ENCODE results near the gene CACNA2D3. TPM values are rescaled to one million over a fixed set of nuclear protein-coding genes. Genes with fewer than 3 reads are reported as not detected.

Gene CACNA2D3
- total RNA-seq, 6 experiments from 2014 or later = 0.14 to 0.23 (median 0.19) TPM; not detected in 2

- no peak overlapping the region for H3K4me3 Mint-ChIP-seq
- H3K9me3 Mint-ChIP-seq = peaks cover 36% of the 10 kb centered on the region
- no peak for DNase-seq
- H3K4me1 Mint-ChIP-seq (ENCODE audit: low read depth) = no peaks in the 10 kb centered on the region
- H3K36me3 Mint-ChIP-seq (ENCODE audit: low read depth) = peaks cover 4% of the 10 kb centered on the region; the same call in 1 of the 2 replicates
- no peak overlapping the region for H3K27ac Mint-ChIP-seq
- TF ChIP-seq, protein P1, sequence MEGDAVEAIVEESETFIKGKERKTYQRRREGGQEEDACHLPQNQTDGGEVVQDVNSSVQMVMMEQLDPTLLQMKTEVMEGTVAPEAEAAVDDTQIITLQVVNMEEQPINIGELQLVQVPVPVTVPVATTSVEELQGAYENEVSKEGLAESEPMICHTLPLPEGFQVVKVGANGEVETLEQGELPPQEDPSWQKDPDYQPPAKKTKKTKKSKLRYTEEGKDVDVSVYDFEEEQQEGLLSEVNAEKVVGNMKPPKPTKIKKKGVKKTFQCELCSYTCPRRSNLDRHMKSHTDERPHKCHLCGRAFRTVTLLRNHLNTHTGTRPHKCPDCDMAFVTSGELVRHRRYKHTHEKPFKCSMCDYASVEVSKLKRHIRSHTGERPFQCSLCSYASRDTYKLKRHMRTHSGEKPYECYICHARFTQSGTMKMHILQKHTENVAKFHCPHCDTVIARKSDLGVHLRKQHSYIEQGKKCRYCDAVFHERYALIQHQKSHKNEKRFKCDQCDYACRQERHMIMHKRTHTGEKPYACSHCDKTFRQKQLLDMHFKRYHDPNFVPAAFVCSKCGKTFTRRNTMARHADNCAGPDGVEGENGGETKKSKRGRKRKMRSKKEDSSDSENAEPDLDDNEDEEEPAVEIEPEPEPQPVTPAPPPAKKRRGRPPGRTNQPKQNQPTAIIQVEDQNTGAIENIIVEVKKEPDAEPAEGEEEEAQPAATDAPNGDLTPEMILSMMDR (IDR thresholded peaks at IDR 0.05) = no peak
- H3K27me3 Mint-ChIP-seq (ENCODE audit: insufficient read depth) = peaks cover 2% of the 10 kb centered on the region; the same call in 1 of the 2 replicates
These were observed 268.2 kb downstream of the CACNA2D3 start for GRCh38 chr3:54390582-54390981.

DNA sequence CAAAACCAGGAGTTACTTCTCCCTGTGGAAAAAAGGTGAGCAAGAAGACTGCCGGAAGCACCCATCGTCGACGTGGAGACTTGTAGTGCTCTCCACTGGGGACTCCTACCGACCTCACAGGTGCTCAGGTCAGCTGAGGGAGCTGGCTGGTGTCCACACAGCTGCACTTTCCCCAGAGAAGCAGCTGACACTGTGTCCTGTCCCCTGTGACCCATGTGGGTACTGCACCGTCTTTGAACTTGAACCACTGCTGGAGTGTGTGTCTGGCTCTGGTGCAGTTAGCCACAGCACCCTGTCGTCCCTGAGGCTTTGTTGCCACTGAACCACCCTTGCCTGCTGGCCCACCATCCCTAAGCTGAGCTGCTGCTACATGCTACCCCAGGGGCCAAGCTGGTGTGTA lies 270.8 kb downstream of the CACNA2D3 start:
- H3K9me3 Mint-ChIP-seq = peaks cover 17% of the 10 kb centered on the region
- H3K27ac Mint-ChIP-seq = no peak overlapping the region
- peaks cover 2% of the 10 kb centered on the region; the same call in 1 of the 2 replicates for H3K27me3 Mint-ChIP-seq (ENCODE audit: insufficient read depth)
- TF ChIP-seq, protein P1 (IDR thresholded peaks at IDR 0.05) = no peak
- no peak overlapping the region for H3K4me3 Mint-ChIP-seq
- peaks cover 4% of the 10 kb centered on the region; the same call in 1 of the 2 replicates for H3K36me3 Mint-ChIP-seq (ENCODE audit: low read depth)
- DNase-seq = no peak
- H3K4me1 Mint-ChIP-seq (ENCODE audit: low read depth) = no peaks in the 10 kb centered on the region

GRCh38 chr3:54408328-54408727 lies 286.0 kb downstream of the CACNA2D3 start:
- H3K27me3 Mint-ChIP-seq (ENCODE audit: insufficient read depth) = no peaks in the 10 kb centered on the region
- no peak overlapping the region for H3K4me3 Mint-ChIP-seq
- H3K36me3 Mint-ChIP-seq (ENCODE audit: low read depth) = no peaks in the 10 kb centered on the region
- H3K27ac Mint-ChIP-seq = no peak overlapping the region
- peaks cover 14% of the 10 kb centered on the region; the same call in 1 of the 2 replicates for H3K9me3 Mint-ChIP-seq
- TF ChIP-seq, protein P1 (IDR thresholded peaks at IDR 0.05) = no peak
- no peaks in the 10 kb centered on the region for H3K4me1 Mint-ChIP-seq (ENCODE audit: low read depth)
- DNase-seq = no peak

- no peak for DNase-seq
- H3K4me1 Mint-ChIP-seq (ENCODE audit: low read depth) = no peaks in the 10 kb centered on the region
- TF ChIP-seq, protein P1 (IDR thresholded peaks at IDR 0.05) = no peak
- H3K27ac Mint-ChIP-seq = no peak overlapping the region
- H3K27me3 Mint-ChIP-seq (ENCODE audit: insufficient read depth) = no peaks in the 10 kb centered on the region
- no peaks in the 10 kb centered on the region for H3K9me3 Mint-ChIP-seq
- no peaks in the 10 kb centered on the region for H3K36me3 Mint-ChIP-seq (ENCODE audit: low read depth)
- H3K4me3 Mint-ChIP-seq = no peak overlapping the region
These were observed 299.6 kb downstream of the CACNA2D3 start for GRCh38 chr3:54421943-54422342.

- H3K4me3 Mint-ChIP-seq = no peak overlapping the region
- no peaks in the 10 kb centered on the region for H3K36me3 Mint-ChIP-seq (ENCODE audit: low read depth)
- H3K9me3 Mint-ChIP-seq = no peaks in the 10 kb centered on the region
- H3K27ac Mint-ChIP-seq = no peak overlapping the region
- peaks cover 9% of the 10 kb centered on the region for H3K4me1 Mint-ChIP-seq (ENCODE audit: low read depth)
- TF ChIP-seq, protein P1 (IDR thresholded peaks at IDR 0.05) = no peak
- H3K27me3 Mint-ChIP-seq (ENCODE audit: insufficient read depth) = no peaks in the 10 kb centered on the region
- DNase-seq = no peak
These were observed 301.9 kb downstream of the CACNA2D3 start for GRCh38 chr3:54424292-54424691.

GRCh38 chr3:54426381-54426780 lies 304.0 kb downstream of the CACNA2D3 start:
- TF ChIP-seq, protein P1 (IDR thresholded peaks at IDR 0.05) = no peak
- H3K9me3 Mint-ChIP-seq = no peaks in the 10 kb centered on the region
- H3K36me3 Mint-ChIP-seq (ENCODE audit: low read depth) = no peaks in the 10 kb centered on the region
- H3K27ac Mint-ChIP-seq = no peak overlapping the region
- H3K27me3 Mint-ChIP-seq (ENCODE audit: insufficient read depth) = no peaks in the 10 kb centered on the region
- DNase-seq = no peak
- no peak overlapping the region for H3K4me3 Mint-ChIP-seq
- peaks cover 9% of the 10 kb centered on the region for H3K4me1 Mint-ChIP-seq (ENCODE audit: low read depth)
